K562 treated with DMSO at 1 percent for 4 hours (cell line): Measurements from ENCODE around the gene SATL1. TPM values are rescaled to one million over a fixed set of nuclear protein-coding genes. Genes with fewer than 3 reads are reported as not detected.

Experiments used
- total RNA-seq: library from RNA; unstranded; fragments of 300-600 nt; gene quantifications from 2 replicates; pipeline ENCODE4 v1.2.3, GENCODE V29; 2022; ENCODE audit not compliant: insufficient read depth

Gene SATL1, protein sequence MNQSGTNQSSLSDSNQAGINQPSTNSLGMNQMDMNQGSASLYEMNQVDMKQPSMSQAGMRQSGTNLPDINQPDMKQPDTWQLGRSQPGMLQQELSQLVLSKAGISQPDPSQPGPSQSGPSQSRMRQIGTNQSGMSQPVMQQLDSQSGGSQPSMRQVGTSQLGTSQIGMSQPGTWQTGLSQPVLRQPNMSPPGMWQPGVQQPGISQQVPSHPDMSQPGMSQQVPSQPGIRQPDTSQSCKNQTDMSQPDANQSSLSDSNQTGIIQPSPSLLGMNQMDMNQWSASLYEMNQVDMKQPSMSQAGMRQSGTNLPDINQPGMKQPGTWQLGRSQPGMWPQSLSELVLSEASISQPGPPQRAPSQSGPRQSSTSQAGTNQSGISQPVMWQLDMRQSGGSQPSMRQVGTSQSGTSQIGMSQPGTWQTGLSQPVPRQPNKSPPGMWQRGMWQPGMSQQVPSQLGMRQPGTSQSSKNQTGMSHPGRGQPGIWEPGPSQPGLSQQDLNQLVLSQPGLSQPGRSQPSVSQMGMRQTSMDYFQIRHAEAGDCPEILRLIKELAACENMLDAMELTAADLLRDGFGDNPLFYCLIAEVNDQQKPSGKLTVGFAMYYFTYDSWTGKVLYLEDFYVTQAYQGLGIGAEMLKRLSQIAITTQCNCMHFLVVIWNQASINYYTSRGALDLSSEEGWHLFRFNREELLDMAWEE
- not detected in 2 replicates for total RNA-seq

GRCh38 chrX:85243761-85244449 is at the start of gene SATL1, which contains the start of gene ZNF711:
TSS of gene SATL1 (minus strand) at chrX:85243779. CDS start at chrX:85108968, 134,811 bp downstream.
TSS of gene ZNF711 (plus strand) at chrX:85243991. CDS start at chrX:85247573, 3,582 bp downstream.

Other genes with a start within 250 kb of the SATL1 start
- 7.4 and 8.0 TPM in 2 replicates for gene APOOL, start 239.9 kb downstream of the SATL1 start, total RNA-seq
- 4.1 and 6.4 TPM in 2 replicates for gene ZNF711, start 212 bp upstream of the SATL1 start, total RNA-seq
- gene POF1B, start 135.9 kb upstream of the SATL1 start, total RNA-seq, result not detected in 2 replicates